ENCODE data around the gene RUNX2. TPM values are rescaled to one million over a fixed set of nuclear protein-coding genes. Genes with fewer than 3 reads are reported as not detected.

The RUNX2 gene
- polyA plus RNA-seq, 1 donor from 2014 or later = not detected

GRCh38 chr6:45314146-45314545 is 14.0 kb upstream of the RUNX2 start:
- H3K4me2 ChIP-seq (ENCODE audit: low read length) = no peak overlapping the region
- H3K36me3 ChIP-seq (ENCODE audit: insufficient read depth, low read length) = no peaks in the 10 kb centered on the region
- H3K27me3 ChIP-seq (ENCODE audit: insufficient read depth, low read depth, low read length) = no peaks in the 10 kb centered on the region
- no peaks in the 10 kb centered on the region for H3K9me2 ChIP-seq (ENCODE audit: insufficient read depth, low read length)
- TF ChIP-seq EP300 (conservative IDR thresholded peaks at IDR 0.05; ENCODE audit: poor library complexity, severe bottlenecking) = no peak
- H3F3A ChIP-seq (ENCODE audit: insufficient read depth, low read length, poor library complexity, severe bottlenecking) = no peaks in the 10 kb centered on the region
- H4K20me1 ChIP-seq (ENCODE audit: insufficient read depth) = no peaks in the 10 kb centered on the region
- no peak overlapping the region for H2AFZ ChIP-seq (ENCODE audit: low read depth, low read length)
- no peaks in the 10 kb centered on the region for H3K9me3 ChIP-seq (ENCODE audit: low read length)
- H3K9ac ChIP-seq (ENCODE audit: low read length) = no peak overlapping the region
- H3K27ac ChIP-seq (ENCODE audit: low read length) = no peak overlapping the region
- no peaks in the 10 kb centered on the region for H3K79me2 ChIP-seq (replicated peaks; ENCODE audit: insufficient read depth, low read length)
- no peak overlapping the region for H3K4me3 ChIP-seq (ENCODE audit: low read length)

GRCh38 chr6:45320349-45320748 is 7.8 kb upstream of the RUNX2 start:
- no peak overlapping the region for H3K27ac ChIP-seq (ENCODE audit: low read length)
- no peak overlapping the region for H2AFZ ChIP-seq (ENCODE audit: low read depth, low read length)
- H3K27me3 ChIP-seq (ENCODE audit: insufficient read depth, low read depth, low read length) = no peaks in the 10 kb centered on the region
- H3K9me3 ChIP-seq (ENCODE audit: low read length) = no peaks in the 10 kb centered on the region
- no peaks in the 10 kb centered on the region for H3K36me3 ChIP-seq (ENCODE audit: insufficient read depth, low read length)
- no peak overlapping the region for H3K4me3 ChIP-seq (ENCODE audit: low read length)
- no peak overlapping the region for H3K4me2 ChIP-seq (ENCODE audit: low read length)
- no peaks in the 10 kb centered on the region for H3K9me2 ChIP-seq (ENCODE audit: insufficient read depth, low read length)
- TF ChIP-seq RAD21 (conservative IDR thresholded peaks at IDR 0.05) (no peak), POLR2AphosphoS5 (IDR thresholded peaks at IDR 0.05) (no peak), MXI1 (conservative IDR thresholded peaks at IDR 0.05; ENCODE audit: poor library complexity, severe bottlenecking) (no peak), TAF1 (IDR thresholded peaks at IDR 0.05; ENCODE audit: low read depth) (no peak), SMC3 (conservative IDR thresholded peaks at IDR 0.05; ENCODE audit: poor library complexity) (no peak), EZH2 (IDR thresholded peaks at IDR 0.05; ENCODE audit: borderline replicate concordance, insufficient read depth, low read length, poor library complexity, severe bottlenecking) (no peak), EP300 (conservative IDR thresholded peaks at IDR 0.05; ENCODE audit: poor library complexity, severe bottlenecking) (no peak)
- TF ChIP-seq, protein P1, sequence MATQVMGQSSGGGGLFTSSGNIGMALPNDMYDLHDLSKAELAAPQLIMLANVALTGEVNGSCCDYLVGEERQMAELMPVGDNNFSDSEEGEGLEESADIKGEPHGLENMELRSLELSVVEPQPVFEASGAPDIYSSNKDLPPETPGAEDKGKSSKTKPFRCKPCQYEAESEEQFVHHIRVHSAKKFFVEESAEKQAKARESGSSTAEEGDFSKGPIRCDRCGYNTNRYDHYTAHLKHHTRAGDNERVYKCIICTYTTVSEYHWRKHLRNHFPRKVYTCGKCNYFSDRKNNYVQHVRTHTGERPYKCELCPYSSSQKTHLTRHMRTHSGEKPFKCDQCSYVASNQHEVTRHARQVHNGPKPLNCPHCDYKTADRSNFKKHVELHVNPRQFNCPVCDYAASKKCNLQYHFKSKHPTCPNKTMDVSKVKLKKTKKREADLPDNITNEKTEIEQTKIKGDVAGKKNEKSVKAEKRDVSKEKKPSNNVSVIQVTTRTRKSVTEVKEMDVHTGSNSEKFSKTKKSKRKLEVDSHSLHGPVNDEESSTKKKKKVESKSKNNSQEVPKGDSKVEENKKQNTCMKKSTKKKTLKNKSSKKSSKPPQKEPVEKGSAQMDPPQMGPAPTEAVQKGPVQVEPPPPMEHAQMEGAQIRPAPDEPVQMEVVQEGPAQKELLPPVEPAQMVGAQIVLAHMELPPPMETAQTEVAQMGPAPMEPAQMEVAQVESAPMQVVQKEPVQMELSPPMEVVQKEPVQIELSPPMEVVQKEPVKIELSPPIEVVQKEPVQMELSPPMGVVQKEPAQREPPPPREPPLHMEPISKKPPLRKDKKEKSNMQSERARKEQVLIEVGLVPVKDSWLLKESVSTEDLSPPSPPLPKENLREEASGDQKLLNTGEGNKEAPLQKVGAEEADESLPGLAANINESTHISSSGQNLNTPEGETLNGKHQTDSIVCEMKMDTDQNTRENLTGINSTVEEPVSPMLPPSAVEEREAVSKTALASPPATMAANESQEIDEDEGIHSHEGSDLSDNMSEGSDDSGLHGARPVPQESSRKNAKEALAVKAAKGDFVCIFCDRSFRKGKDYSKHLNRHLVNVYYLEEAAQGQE (IDR thresholded peaks at IDR 0.05; ENCODE audit: borderline replicate concordance) = no peak
- TF ChIP-seq, protein P2, sequence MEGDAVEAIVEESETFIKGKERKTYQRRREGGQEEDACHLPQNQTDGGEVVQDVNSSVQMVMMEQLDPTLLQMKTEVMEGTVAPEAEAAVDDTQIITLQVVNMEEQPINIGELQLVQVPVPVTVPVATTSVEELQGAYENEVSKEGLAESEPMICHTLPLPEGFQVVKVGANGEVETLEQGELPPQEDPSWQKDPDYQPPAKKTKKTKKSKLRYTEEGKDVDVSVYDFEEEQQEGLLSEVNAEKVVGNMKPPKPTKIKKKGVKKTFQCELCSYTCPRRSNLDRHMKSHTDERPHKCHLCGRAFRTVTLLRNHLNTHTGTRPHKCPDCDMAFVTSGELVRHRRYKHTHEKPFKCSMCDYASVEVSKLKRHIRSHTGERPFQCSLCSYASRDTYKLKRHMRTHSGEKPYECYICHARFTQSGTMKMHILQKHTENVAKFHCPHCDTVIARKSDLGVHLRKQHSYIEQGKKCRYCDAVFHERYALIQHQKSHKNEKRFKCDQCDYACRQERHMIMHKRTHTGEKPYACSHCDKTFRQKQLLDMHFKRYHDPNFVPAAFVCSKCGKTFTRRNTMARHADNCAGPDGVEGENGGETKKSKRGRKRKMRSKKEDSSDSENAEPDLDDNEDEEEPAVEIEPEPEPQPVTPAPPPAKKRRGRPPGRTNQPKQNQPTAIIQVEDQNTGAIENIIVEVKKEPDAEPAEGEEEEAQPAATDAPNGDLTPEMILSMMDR (IDR thresholded peaks at IDR 0.05; ENCODE audit: poor library complexity, severe bottlenecking) = no peak
- no peaks in the 10 kb centered on the region for H3K79me2 ChIP-seq (replicated peaks; ENCODE audit: insufficient read depth, low read length)
- no peaks in the 10 kb centered on the region for H4K20me1 ChIP-seq (ENCODE audit: insufficient read depth)
- no peaks in the 10 kb centered on the region for H3F3A ChIP-seq (ENCODE audit: insufficient read depth, low read length, poor library complexity, severe bottlenecking)
- no peak overlapping the region for H3K9ac ChIP-seq (ENCODE audit: low read length)
